OCI-M1 (cell line): ENCODE data around the gene VRK1.
A peak's percentile ranks its signal among the peaks of the same experiment; 100 is the strongest.
"Not testable (repeated sequence)": the region's sequence is repeated elsewhere in the genome, so short reads cannot be mapped to it uniquely, and the experiment has no call there.

Experiments
- DNase-seq: peaks from one replicate; lab custom pipeline; 2025; lab: John Stamatoyannopoulos, UW

The VRK1 gene

DNA sequence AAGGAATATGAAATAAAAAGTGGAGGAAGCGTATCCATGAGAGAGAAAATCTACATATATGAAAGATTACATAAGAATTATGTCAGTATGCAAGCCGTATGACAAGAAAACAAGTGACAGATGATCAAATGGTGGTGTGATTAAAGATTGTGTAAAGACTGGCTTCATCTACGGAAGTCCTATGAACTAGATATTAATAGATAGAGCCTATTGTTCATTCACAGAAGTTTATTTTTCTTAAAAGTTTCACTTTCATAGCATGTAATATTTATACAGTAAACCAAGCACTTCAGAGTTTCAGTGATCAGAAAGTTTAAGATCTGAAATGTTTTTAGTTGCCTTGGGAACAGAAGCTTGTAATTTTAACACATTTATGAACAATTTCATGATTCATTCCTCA, 84.5 kb downstream of the VRK1 start:
- DNase-seq = no peak

- not testable (repeated sequence) for DNase-seq
These were observed 86.8 kb downstream of the VRK1 start for GRCh38 chr14:96883974-96884373.

GRCh38 chr14:96888158-96888557, 91.0 kb downstream of the VRK1 start:
- no peak for DNase-seq

DNA sequence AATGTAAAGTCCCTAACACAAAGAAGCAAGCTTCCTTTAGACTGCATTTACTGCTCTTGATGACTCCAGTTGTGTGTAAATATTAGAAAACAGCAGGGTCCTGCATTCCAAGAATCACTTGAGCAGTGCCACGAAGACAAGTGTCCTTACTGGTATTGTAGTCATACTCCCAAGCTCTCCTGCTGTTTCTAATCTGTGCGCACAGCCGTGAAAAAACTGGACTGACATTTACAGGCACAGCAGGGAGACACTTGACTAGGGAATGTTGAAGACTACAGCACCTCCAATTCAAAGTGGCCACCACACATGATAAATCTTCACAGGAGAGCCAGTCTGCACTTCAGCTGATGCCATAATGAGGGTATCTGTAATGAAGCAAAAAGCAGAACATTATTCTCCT, 91.4 kb downstream of the VRK1 start:
- no peak for DNase-seq

DNA sequence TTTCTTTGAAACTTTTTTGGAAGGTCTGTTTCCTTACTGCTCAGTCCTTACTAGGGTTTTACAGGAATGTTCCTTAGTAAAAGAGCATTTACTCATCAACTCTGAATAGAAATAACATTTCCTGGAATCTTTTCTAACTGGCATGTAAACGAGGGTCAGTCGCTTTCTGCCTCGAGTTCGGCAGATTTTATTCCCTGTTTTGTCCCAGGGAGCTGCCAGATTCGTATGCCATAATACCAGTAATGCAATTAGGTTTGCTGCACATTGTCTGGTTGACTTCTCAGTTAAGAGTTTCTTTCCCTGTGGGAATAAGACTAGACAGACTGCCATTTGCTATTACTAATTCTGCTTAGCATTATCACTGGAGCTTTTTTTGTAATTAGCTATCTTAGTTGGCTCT, 91.9 kb downstream of the VRK1 start:
- no peak for DNase-seq

DNA sequence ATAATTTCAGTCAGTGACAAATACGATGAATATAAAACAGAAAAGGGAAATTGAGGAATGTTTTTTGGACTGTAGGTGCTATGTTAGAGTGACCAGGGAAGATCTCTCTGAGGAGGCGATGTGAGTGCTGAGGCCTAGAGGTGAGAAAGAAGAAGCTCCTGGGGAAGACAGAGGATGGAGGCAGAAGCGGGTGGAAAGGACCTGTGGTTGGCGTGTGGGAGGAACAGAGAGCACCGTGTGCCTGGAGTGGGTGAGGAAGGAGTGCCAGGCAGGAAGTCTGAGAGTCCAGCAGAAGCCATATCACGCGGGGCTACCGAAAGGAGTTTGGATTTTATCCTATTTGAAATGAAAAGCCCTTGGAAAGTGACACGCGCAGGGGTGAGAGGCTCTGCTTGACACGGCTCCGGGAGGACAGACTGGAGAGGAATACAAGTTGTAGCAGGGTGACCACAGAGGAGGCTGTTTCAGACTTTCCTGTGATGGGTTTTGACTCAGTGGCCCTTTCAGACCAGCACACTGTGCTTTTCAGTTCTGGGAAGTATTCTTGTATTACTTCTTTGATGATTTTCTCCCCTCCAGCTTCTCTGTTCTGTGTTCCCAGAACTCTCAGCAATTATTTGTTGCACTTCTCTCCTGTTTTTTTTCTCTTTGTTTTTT, 96.9 kb downstream of the VRK1 start:
- DNase-seq = no peak

DNA sequence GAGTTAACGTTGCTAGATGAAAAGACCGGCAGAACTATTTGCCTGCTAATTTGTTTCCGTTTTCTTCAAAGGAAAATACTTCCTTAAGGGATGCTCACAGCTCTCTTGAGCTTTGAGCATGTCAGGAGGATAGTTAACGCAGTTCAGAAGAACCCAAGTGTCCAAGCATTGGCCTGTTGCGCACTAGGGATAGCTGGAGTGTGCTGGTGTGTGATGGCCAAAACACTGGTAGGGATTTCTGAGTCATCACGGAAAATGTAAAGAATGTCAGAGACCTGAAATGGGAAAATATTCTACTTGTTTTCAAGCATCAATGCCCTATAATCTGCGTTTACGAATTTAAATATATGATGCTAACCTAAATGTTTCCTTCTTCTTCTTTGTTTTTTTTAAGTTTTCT, 97.8 kb downstream of the VRK1 start:
- no peak for DNase-seq

DNA sequence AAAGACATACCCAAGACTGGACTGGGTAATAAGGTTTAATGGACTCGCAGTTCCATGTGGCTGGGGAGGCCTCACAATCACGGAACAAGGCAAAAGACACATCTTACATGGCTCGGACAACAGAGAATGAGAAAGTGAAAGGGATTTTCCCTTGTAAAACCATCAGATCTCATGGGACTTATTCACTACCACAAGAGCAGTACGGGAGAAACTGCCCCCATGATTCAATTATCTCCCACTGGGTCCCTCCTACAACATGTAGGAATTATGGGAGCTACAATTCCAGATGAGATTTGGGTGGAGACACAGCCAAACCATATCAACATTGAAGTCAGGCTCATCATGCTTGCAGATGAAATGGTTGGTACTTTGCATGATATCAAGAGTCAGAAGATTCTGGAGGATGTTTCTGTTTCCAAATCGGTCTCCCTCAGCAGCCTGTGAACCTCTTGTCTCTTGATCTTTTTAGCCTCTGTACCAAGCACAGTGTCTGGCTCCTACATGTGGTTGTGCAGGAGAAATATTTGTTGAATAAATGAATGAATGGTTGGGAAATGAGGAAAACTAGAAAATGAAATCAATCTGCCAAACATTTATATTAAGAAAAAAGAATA, 98.6 kb downstream of the VRK1 start:
- DNase-seq = no peak

- no peak for DNase-seq
These were observed 100.0 kb downstream of the VRK1 start for GRCh38 chr14:96897184-96897583.

- DNase-seq = no peak
These were observed 104.0 kb downstream of the VRK1 start for GRCh38 chr14:96901227-96901626.

GRCh38 chr14:96902004-96902403, 104.8 kb downstream of the VRK1 start:
- no peak for DNase-seq

GRCh38 chr14:96903444-96904023, 106.4 kb downstream of the VRK1 start:
- no peak for DNase-seq

- no peak for DNase-seq
These were observed 107.0 kb downstream of the VRK1 start for GRCh38 chr14:96904201-96904600.

GRCh38 chr14:96905065-96905464, 107.9 kb downstream of the VRK1 start:
- no peak for DNase-seq

GRCh38 chr14:96905825-96906224, 108.6 kb downstream of the VRK1 start:
- DNase-seq = no peak

DNA sequence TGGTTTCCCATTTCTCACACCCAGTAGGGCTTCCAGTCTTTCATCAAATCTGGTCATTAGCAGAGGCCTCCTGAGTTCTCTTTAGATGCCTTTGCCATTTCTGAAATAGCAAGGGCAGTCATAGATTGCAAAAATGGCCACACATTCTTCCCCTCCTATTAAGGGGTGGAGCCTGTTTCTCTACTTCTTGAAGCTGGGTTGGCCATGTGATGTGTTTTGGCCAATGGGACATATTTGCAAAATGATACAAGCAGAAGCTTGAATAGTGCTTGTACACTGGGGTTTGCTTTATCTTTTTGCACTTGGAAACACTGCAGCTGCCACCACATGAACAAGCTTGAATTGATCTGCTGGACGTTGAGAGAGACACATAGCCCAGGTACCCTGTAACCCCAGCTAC, 109.3 kb downstream of the VRK1 start:
- DNase-seq = peak; percentile 6

- DNase-seq = no peak
These were observed 112.7 kb downstream of the VRK1 start for GRCh38 chr14:96909841-96910364.

- DNase-seq = peak; percentile 9
These were observed 114.4 kb downstream of the VRK1 start for GRCh38 chr14:96911499-96912149.

- DNase-seq = no peak
These were observed 117.5 kb downstream of the VRK1 start for GRCh38 chr14:96914571-96915128.

DNA sequence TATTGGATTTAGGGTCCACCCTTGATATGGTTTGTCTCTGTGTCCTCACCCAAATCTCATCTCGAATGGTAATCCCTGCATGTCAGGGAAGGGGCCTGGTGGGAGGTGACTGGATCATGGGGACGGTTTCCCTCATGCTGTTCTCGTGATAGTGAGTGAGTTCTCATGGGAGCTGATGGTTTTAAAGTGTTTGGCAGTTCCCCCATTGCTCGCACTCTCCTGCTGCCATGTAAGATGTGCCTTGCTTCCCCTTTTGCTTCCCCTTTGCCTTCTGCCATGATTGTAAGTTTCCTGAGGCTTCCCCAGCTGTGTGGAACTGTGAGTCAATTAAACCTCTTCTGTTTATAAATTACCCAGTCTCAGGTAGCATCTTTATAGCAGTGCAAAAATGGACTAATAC, 118.3 kb downstream of the VRK1 start:
- DNase-seq = no peak

DNA sequence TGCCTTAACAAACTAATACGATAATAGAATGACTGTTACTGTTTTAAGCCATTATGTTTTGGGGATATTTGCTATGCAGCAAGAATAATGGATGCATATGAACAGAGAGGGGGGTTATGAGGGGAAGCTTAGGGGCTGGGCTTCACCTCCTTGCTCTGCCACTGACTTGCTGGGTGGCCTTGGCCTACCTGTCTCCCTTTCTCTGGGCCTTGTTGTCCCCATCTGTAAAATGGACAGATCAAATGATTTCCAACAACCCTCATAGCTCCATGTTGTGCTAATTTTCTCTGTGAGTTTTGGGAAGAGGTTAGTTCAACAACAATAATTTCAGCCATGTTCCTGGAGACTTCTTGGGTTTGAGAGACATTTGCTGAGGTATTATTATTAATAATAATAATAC, 119.6 kb downstream of the VRK1 start:
- DNase-seq = no peak

DNA sequence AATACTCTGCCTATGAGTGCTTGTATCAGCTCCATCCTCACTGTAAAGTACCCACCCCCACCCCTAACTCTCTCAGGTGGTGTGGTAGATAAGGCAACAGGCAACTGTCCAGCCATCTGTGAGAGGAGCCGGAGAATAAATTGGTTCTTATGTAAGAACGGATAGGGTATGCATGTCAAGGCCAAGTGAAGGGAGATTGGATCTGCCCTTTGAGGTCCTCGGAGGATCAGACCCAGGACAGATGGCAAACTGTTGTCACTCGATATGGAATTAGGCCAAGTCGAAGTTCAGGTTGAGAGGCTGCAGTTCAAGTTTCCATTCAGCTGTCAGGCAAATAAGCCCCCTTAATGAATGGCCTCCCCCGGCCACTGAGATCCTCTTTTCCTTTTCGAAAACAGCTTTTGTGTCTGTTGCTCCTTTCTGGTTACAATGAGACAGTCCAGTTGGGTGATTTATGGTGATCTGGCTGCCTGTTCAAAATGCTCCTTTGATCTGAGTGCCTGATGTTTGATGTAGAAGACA, 120.3 kb downstream of the VRK1 start:
- DNase-seq = peak; percentile 93
